Mesothelial cell of epicardium (in vitro differentiated cells): ENCODE results near the gene POLDIP2. TPM values are rescaled to one million over a fixed set of nuclear protein-coding genes. Genes with fewer than 3 reads are reported as not detected.

Experiments
- DNase-seq, 2 experiments: peaks; one replicate each; pipeline ENCODE4 v3.0.0; 2021; ENCODE audit warnings: low spot score in 2 of 2; ENCODE audit not compliant: unreplicated experiment in 2 of 2
- H3K27ac Mint-ChIP-seq: 2 replicates; pipeline ENCODE4 v1.8.0; 2021; ENCODE audit warnings: mixed read lengths
- H3K27me3 Mint-ChIP-seq: 2 replicates; pipeline ENCODE4 v1.8.0; 2021; ENCODE audit warnings: low read depth, mixed read lengths
- H3K36me3 Mint-ChIP-seq: 2 replicates; pipeline ENCODE4 v1.8.0; 2021; ENCODE audit warnings: mixed read lengths
- H3K4me1 Mint-ChIP-seq: 2 replicates; pipeline ENCODE4 v1.8.0; 2021; ENCODE audit warnings: mixed read lengths
- H3K4me3 Mint-ChIP-seq: 2 replicates; pipeline ENCODE4 v1.8.0; 2021; ENCODE audit warnings: mild to moderate bottlenecking, moderate library complexity, mixed read lengths
- H3K9me3 Mint-ChIP-seq: 2 replicates; pipeline ENCODE4 v1.8.0; 2021; ENCODE audit warnings: mixed read lengths
- CTCF ChIP-seq: fragments of 200-600 bp; sonication (generic); IDR thresholded peaks from one replicate; pipeline ENCODE4 v1.5.0; 2021; ENCODE audit warnings: antibody characterized with exemption; ENCODE audit not compliant: unreplicated experiment
- total RNA-seq: library from RNA; stranded (reverse); gene quantifications from 3 replicates; pipeline ENCODE4 v1.2.1, GENCODE V29; 2021

Gene POLDIP2
- total RNA-seq, 1 donor from 2014 or later: 60.9 TPM

GRCh38 chr17:28384281-28385036 is 27.1 kb upstream of the POLDIP2 start:
- H3K9me3 Mint-ChIP-seq: no peaks in the 10 kb centered on the region
- peaks cover 13% of the 10 kb centered on the region for H3K4me1 Mint-ChIP-seq
- H3K27me3 Mint-ChIP-seq: peaks cover 60% of the 10 kb centered on the region
- H3K4me3 Mint-ChIP-seq: peak overlapping the region; percentile 73
- TF ChIP-seq CTCF: no peak
- H3K27ac Mint-ChIP-seq: no peak overlapping the region
- peaks cover 5% of the 10 kb centered on the region for H3K36me3 Mint-ChIP-seq
- DNase-seq: no peak

- H3K27me3 Mint-ChIP-seq: peaks cover 68% of the 10 kb centered on the region
- H3K4me3 Mint-ChIP-seq: peak overlapping the region; percentile 25
- H3K9me3 Mint-ChIP-seq: no peaks in the 10 kb centered on the region
- peaks cover 4% of the 10 kb centered on the region for H3K36me3 Mint-ChIP-seq
- no peak overlapping the region for H3K27ac Mint-ChIP-seq
- DNase-seq: no peak
- TF ChIP-seq CTCF: no peak
- H3K4me1 Mint-ChIP-seq: peaks cover 13% of the 10 kb centered on the region
These were observed 24.0 kb upstream of the POLDIP2 start for GRCh38 chr17:28381141-28381825.

GRCh38 chr17:28379814-28380801 is 22.8 kb upstream of the POLDIP2 start:
- no peak overlapping the region for H3K27ac Mint-ChIP-seq
- H3K4me3 Mint-ChIP-seq: no peak overlapping the region
- H3K27me3 Mint-ChIP-seq: peaks cover 65% of the 10 kb centered on the region
- peaks cover 9% of the 10 kb centered on the region for H3K4me1 Mint-ChIP-seq
- DNase-seq: no peak
- peaks cover 4% of the 10 kb centered on the region for H3K36me3 Mint-ChIP-seq
- H3K9me3 Mint-ChIP-seq: no peaks in the 10 kb centered on the region
- no peak for TF ChIP-seq CTCF

GRCh38 chr17:28372945-28373274 is 15.6 kb upstream of the POLDIP2 start:
- TF ChIP-seq CTCF: no peak
- no peak overlapping the region for H3K27ac Mint-ChIP-seq
- H3K4me1 Mint-ChIP-seq: peaks cover 13% of the 10 kb centered on the region
- no peaks in the 10 kb centered on the region for H3K9me3 Mint-ChIP-seq
- no peaks in the 10 kb centered on the region for H3K36me3 Mint-ChIP-seq
- DNase-seq: no peak
- H3K4me3 Mint-ChIP-seq: peak overlapping the region; percentile 57
- peaks cover 30% of the 10 kb centered on the region for H3K27me3 Mint-ChIP-seq

- no peaks in the 10 kb centered on the region for H3K36me3 Mint-ChIP-seq
- no peaks in the 10 kb centered on the region for H3K9me3 Mint-ChIP-seq
- H3K27me3 Mint-ChIP-seq: peaks cover 30% of the 10 kb centered on the region
- H3K27ac Mint-ChIP-seq: no peak overlapping the region
- TF ChIP-seq CTCF: no peak
- H3K4me3 Mint-ChIP-seq: peak overlapping the region; percentile 57
- H3K4me1 Mint-ChIP-seq: peaks cover 13% of the 10 kb centered on the region
- DNase-seq: no peak
These were observed 15.0 kb upstream of the POLDIP2 start for GRCh38 chr17:28372203-28372944.
